CD4-positive, alpha-beta T cell treated with Interleukin-6 at 100 ng/mL for 8 hours (primary cell): Measurements from ENCODE around the gene FCN1.

Source experiments
- DNase-seq: peaks from one replicate; pipeline ENCODE4 v3.0.0-alpha.2; 2020; ENCODE audit warnings: mixed read lengths, low spot score

FCN1 gene

DNA sequence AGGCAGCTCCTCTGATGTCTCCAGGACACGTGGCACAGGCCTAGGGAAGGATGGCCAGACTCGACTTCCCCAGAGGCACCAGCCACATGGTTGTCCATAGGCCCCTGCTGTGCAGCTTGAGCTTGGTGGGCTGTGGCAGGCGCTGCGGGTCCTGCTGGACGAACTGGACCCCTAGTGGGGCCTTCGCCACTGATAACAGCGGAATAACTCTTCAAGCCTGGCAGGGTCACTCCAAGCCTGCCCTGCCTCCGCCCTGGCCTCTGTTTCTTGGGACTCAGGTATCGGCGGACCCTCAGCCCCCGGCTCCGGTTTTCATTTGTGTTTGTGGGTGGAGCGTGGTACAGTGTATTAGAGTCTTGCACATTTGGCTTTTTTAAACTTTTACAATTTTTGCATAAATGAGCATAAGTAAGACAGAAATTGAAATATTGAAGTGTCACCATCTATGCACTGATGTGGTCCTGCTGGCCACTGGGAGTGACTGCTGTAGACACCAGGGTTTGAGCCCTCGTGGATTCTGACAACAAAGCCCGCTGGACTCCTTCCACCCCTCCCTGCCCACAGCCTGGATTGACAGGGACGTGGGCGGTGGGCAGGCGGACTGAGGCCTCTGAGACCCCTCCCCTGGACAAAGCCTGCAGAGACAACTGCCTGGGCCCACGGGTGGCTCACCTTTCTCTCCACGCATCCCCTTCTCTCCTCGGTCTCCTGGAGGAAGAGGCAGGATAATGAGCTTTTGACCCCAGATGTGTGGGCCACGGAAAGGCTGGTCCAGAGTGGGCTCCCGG, 3.8 kb downstream of the FCN1 start:
- DNase-seq = no peak

DNA sequence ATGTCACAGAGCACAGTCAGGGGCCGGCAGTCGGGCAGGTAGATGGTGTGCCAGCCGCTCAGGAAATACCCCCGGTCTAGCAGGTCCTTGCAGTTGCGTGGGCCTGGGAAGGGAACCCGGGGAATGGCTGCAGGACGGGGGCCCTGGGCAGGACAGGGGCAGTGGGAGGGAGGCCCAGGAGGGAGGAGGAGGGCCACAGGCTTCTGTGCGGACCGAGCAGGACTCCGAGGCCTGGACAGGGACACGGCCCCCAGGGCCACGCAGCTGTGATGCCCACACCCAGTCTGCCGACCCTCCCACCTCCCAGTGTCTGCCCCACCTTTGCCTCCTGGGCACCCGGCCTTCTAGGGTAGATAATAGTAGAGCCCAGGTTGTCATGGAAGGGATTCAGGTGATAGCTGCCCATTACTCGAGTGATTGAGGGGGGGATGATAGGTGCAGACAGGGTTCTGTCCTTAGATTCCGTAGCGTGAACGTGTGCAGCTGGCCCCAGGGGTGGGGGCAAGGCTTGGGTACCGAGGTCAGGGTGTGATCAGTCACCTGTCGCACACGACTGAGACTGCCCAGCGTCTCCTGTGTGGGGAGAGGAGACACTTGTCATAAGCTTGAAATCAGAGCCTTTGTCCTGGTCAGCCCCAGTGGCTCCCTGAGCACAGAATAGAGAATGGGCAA, 4.5 kb downstream of the FCN1 start:
- no peak for DNase-seq

DNA sequence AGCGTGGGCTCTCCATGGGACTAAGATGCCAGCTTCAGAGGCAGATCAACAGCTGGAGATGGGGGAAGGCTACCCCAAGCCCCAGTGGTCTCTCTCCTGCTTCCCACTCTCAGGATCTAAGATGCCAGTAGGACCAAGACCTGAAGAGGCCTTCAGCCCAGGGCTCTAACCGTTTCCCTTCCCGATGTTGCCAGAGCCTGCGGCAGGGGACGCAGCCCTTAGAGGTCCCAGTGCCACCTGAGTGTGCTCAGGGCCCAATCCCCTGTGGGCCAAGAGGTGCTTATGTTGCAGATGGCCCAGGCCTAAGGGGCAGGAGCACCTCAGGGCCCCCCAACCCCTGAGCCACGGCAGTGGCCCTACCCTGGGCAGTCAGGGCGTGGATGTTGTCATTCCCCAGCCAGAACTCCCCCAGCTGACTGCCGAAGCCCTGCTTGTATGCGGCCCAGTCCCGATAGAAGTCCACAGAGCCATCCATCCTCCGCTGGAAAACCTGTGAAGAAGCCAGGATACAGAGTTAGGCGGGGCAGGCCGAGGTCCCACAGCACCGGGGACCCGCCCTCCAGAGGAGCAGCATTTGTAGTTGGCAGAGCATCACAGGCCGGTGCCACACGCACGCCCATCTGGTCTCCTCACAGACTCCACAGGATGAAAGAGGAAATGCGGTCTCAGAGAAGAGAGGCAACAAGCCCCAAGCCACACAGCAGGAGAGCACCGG, 5.4 kb downstream of the FCN1 start:
- DNase-seq = no peak

DNA sequence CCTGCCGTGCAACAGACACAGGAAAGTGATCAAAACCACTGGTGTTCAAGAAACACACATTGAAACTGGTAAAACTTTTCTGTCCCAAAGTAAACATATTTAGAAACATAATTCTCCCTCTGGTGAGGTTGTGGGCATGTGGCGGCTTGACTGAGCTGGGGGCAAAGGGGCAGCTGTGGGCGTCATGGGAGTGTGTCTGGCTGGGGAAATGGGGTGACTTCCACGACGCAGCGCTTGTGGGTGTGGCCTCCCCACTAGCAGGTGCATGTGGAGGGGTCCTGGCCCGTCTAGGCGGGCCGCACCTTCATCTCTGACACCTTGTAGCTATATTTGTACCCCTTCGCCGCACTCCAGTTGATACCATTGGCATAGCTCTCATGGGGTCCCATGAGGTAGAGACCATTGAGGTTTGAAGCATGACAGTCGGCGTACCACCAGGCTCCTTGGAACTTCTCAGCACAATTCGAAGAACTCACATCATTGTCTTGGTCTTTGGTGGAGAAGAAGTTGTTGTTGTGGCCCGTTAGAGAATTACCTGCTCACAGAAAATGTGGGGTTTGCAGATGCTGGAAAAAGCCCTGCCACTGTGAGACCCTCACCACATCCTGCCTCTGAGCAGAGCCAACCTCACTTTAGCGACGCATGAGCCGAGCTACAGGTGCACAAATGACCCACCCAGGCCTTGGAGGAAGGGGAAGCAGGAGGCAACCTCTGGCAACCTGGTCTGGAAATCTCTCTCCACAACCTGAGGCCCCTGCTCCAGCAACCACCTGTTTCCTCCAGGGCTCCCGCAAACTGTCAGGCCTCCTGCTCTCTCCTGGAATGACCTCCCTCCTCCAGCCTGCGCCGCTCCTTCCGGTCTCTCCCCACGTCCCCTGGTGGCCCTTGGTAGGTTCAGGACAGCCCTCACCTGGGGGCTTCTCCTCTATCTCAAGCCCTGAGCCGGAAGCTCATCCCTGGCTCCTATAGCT, 7.9 kb downstream of the FCN1 start:
- no peak for DNase-seq

DNA sequence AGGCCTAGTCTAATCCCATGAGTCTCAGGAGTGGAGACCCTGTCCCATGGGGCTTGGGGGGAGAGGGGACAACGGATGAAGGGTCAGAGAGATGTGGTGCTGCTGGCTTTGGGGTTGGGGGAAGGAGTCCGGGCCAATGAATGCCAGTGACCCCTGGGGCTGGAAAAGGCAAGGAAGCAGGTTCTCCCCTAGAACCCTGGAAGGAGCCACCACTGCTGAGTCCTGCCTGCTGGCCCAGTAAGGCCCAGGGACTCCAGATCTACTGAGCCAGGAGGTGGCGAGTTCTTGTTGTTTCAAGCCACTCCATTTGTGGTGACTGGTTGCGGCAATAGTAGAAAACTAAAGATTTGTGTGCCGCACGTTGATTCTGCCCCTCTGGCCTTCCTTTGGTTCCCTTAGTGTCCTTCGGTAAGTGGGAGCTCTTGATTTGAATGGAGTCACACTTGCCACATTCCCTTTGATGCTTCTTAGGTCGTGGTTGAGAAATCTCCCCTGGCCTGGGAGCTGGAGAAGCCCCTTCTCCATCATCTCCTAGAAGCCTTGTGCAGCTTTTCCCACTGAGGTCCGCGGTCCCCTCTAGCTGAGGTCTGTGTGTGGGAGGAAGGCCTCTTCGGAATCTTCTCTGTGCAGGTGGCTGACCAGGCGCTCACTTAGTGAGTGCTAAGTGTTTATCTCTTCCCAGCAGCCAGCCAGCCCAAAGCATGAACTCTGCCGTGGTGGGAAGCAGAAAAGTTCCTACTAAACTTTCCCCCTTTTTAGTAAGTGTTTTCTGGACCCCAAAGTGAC, 9.0 kb downstream of the FCN1 start:
- no peak for DNase-seq

DNA sequence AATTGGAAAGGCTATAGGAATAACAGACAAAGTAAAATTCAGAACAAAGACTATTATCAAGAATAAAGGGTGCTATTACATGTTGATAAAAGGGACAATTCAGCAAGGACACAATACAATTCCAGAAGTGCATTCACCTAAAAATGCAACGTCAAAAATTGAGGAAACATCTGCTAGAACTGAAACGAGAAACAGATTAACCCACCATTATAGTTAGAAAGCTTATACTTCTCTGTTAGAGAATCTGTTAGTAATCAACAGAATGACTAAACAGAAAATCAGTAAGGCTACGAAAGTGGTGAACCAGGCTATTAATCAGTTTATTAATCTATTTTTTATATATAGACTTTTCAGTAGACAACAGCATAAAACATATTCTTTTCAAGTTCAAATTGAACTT, 14.8 kb downstream of the FCN1 start:
- DNase-seq = no peak

DNA sequence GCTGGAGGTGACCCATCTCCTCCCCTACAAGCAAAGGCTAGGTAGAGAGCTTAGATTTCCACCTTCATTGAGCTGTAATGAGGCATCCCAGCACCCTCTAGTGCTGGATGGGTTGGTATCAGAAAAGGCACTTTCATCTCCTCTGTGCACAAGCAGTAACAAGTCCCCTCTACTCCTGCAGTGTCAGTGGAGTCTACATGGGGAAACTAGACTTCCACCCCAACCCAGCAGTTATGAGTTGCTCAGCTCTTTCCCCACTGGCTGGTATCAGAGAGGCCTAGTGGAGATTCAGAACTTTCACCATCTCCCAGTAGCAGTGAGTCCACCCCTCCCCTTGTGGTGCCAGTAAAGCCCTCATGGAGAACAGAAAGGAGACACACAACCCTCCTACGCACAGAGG, 17.9 kb downstream of the FCN1 start:
- DNase-seq = no peak

DNA sequence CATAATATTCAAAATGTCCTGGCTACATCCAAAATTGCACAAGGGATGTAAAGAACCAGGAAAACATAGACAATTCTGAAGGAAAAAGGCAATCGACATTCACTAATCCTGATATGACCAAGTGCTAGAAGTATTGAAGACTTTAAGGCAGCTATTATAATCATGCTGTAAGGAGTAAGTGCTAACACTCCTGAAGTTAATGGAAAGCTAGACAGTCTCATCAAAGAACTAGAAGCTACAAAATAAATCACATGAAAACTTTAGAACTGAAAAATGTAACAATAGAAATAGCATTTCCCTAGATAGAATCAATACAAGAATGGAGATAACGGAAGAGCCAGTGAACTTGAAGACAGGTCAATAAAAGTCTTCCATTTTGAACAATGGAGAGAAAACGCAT, 18.5 kb downstream of the FCN1 start:
- DNase-seq = no peak

DNA sequence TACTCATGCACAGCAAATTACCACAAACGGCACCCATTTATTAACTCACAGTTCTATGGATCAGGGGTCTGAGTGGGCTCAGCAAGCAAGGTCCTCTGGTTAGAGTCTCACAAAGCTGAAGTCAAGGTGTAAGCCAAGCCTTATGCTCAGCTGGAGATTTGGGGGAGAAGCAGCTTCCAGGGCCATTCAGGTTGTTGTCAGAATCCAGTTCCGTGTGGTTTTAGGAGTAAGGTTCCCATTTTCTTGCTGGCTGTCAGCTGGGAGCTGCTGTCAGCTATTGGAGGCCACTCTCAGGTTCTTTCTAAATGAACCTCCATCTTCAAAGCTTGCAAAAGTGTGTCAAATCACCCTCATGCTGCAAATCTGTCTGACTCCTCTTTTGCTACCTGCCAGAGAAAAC, 19.4 kb downstream of the FCN1 start:
- DNase-seq = no peak

DNA sequence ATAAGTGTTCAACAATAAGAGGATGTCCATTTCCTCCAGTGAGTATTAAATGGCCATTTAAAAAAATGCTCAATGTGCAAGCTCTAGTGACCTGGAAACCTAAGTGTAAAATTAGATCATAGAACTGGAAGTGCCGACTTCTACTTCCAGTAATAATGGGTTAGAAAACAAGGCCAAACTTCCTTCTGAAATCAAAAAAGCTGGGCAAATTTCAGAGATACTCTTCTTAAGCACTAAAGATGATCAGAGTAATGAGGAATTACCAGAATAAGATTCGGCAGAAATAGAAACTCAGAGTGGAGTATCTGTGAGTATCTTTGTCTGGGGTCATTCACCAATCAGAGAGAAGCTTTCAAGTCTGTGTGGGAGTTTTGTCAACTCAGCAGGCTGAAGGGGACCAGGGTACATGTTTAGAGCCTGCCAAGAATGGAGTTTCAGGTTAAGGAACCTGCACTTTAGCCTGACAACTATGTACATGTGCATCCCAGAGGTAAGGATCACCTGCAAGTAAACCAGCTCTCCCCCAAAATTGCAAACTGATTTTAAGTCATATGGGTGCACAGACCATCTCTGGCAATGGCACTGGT, 20.0 kb downstream of the FCN1 start:
- DNase-seq = no peak

DNA sequence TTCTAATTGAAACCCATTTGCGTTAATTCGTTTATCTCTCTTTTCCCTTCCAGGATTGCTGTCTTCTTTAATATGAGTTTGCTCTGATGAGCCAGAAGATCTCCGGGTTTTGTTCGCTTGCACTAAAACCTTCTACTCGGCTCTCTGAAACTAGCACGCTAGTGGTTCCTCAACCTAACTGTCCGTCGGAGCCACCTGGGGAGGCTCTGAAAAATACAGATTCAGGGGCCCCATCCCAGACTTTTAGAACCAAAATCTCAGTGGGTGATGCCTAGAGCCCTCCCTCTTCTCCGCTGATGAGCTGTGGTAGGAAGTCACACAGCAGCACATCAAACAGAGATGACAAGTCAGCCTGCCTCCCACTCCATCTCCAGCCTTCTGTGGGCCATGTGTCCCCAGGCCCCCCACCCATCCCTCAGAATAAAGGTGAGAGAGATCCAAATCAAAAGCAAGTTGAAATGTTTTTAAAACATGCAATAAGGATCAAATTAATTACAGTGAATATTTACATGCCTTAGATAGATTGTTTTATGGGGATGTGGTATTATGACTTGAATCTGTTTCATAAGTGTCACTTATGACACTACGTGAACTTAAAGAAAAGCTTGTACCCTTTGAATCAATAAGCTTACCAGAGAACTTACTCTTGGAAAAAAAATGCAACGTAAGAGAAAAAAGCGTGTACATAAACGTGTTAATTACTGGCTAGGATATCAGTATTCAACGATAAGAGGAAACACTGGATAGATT, 20.7 kb downstream of the FCN1 start:
- no peak for DNase-seq

DNA sequence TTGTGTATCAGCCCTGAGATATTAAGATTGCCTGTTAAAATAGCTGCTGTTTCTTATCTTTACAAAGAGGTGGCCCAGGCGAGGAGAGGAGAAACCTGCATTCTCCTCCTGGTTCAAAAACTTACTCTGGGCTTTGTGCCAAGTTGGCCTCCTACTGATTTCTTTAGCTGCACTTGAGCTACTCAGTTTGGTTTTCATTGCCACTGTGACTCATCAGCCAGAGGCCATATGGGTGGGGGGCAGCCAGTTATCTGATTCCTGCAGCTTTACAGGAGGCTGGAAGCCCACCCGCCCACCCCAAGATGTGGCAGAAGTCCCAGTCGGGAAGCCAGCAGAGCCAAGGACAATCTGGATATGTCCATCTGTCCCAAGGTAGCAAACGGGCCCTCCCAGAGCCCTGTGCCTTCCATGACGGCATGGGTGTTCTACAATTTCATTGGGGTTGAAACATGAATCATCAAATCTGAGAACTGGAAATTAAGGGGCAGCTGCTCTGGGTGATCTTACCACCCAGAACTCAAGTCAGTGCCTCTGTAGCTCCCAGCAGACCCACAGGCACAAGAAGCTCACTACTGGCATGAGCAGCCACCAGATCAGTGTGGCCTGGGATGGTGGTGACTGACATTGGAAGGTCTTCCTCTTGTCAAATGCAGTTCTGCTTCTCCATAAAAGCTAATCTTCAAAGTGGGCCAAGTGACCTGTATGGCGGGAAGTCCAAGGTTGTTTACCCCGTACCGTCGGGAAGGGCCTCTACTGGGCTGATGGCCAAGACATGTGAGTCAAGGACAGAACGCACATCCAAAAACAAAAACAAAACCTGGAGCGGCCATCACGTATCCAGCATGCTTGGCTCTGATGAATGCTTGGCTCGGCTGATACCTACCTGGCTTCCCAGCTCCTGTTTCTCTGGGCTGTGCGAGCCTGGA, 21.5 kb downstream of the FCN1 start:
- no peak for DNase-seq

DNA sequence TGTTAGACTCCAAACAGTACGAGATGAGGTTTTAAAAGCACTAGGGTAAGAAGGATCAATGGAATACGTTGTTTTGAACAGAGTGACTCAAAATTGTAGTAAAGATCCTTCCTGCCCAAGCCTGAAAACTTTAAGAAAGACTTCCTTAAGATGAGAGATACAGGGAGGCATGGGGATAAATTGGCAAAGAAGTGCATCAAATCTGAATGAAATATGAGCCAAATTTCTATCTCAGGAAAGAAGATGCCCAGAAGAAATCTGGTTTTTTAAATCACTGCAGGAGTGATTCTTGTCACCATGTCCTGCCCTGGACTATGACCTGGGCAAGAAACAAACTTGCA, 22.2 kb downstream of the FCN1 start:
- no peak for DNase-seq

DNA sequence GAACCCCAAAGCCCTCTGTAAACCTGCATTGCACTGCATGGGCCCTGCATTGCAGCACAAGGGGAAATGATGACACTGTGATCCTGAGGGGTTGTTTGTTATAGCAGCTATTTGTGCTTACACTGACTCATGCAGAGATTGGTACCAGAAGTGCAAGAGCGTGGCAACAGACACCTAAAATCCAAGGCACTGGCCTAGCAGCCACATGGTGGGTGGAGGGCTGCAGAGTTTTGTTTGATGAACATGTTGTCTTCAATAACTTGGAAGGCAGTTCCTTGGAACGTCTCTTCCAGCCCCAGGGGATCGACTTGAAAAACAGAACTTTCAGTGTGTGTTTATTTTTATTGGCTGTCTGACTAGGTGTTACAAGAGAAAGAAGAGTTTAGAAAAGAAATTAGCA, 22.6 kb downstream of the FCN1 start:
- no peak for DNase-seq

DNA sequence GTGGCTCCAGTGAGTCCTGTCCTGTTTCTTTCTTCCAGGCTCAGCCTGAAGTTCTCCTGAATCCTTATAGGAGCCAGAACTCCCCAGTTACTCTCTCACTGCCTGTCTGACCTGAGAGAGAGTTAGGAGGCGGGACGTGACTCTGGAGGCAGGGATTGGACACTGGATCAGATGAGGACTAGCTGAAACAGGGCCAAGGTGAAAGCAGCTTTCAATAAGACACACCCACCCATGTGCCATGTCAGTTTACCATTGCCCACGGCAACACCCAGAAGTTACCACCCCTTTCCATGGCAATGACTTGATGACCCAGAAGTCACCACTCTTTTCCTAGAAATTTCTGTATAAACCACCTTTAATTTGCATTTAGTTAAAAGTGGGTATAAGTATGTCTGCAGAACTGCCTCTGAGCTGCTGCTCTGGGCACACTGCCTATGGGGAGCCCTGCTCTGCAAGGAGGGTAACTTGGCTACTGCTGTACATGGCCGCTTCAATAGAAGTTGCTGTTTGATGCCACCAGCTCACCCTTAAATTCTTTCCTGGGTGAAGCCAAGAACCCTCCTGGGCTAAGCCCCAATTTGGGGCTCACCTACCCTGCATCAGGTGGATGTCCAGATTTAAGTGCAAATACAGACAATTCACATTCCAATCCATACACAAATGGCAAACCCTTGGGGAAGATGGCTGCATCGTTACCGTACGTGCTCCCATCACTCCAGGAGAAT, 23.4 kb downstream of the FCN1 start:
- no peak for DNase-seq

DNA sequence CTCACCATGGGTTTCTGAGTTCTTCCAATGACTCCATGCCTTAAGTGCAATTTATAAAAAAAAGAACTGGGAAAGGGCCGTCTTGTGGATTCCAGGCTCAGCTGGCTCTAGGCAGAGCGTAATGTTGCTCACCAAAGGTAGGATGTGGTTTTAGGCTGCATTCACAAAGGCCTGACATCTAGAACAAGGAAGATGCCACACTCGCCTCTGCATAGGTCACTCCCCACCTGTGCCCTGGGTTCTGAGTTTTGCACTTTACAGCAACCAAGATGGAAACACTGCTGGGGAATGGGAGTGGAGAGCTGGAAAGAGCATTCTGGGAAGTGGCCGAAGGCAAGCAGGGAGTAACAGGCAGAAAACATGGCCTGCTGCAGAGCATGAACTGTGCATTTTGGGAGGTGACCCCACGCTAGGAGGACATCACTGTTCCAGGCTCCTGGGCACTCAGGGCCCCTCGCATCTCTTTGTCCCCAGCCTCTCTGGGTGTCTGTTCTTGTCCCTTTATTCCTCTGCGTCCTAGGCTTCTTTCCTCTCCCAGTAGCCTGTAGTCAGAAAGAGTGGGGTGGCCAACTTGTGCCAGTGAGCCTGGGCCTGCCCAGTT, 24.8 kb downstream of the FCN1 start:
- DNase-seq = no peak

DNA sequence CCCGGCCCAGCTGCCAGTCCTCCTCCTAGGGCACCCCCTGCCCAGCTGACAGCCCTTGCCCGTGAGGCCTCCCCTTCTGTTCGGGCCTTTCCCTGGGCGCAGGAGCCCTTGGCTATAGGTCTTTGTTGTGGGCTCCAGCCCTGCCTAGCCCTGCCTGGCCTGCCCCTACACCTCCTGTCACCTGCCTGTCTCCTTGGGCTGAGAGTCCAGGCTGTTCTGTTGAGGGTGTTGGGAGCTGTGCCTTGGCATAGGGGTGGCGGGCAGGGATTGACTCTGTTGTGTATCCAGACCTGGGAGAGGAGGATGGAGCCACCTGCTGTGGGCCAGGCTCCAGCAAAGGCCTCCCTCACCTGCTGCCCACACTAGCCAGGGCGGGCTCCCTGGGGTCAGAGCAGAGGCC, 25.5 kb downstream of the FCN1 start:
- no peak for DNase-seq

DNA sequence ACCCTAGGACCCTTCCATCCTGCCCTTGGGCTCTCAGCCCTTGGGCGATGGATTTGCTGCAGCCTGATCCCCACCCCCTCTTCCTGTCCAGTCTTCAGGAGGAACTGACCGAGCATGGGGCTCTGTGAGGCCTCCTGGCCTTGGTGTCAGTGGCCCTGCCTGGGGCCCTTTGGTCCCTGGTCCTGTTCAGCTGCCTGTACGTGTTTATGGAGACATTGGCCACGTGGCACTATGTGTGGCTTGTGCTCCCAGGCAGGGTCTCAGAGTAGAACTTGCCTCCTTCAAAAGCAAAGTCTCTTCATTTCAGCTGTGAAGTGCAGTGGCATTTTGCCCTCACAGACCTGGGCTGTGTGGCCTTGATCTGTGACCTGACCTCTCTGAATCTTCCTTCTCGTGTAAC, 26.0 kb downstream of the FCN1 start:
- DNase-seq = no peak
